Subcutaneous abdominal adipose tissue (tissue), 5 donors: Measurements from ENCODE around the gene ZNF669.
"Not testable (repeated sequence)": the region's sequence is repeated elsewhere in the genome, so short reads cannot be mapped to it uniquely, and the experiment has no call there.

Experiments used
- H3K27ac ChIP-seq: one replicate; pipeline ENCODE4 v1.7.0; 2013; ENCODE audit warnings: low read depth, mild to moderate bottlenecking, inconsistent platforms, low read length, moderate library complexity
- H3K27me3 ChIP-seq, 5 donors: one replicate each; pipeline ENCODE4 v1.7.0; 2013; ENCODE audit warnings: low read length in 5 of 5, inconsistent platforms in 1 of 5; ENCODE audit not compliant: control insufficient read depth in 5 of 5, insufficient read depth in 4 of 5
- H3K36me3 ChIP-seq, 5 donors: one replicate each; pipeline ENCODE4 v1.7.0; 2013; ENCODE audit warnings: low read length in 5 of 5; ENCODE audit not compliant: control insufficient read depth in 5 of 5, insufficient read depth in 5 of 5
- H3K4me1 ChIP-seq, 5 donors: one replicate each; pipeline ENCODE4 v1.7.0; 2013; ENCODE audit warnings: low read length in 5 of 5, mild to moderate bottlenecking in 3 of 5, moderate library complexity in 1 of 5; ENCODE audit not compliant: control insufficient read depth in 5 of 5, insufficient read depth in 5 of 5
- H3K4me3 ChIP-seq, 5 donors: one replicate each; pipeline ENCODE4 v1.7.0; 2013; ENCODE audit warnings: low read length in 5 of 5, low read depth in 1 of 5
- H3K9ac ChIP-seq, 5 donors: one replicate each; pipeline ENCODE4 v1.7.0; 2013; ENCODE audit warnings: low read length in 5 of 5, mild to moderate bottlenecking in 4 of 5, moderate library complexity in 3 of 5
- H3K9me3 ChIP-seq, 5 donors: one replicate each; pipeline ENCODE4 v1.7.0; 2013; ENCODE audit warnings: low read length in 5 of 5; ENCODE audit not compliant: control insufficient read depth in 5 of 5
- donor health status: healthy.
- donor health status: healthy.
- donor health status: healthy.
- donor health status: healthy.
- donor health status: healthy.

Gene ZNF669

DNA sequence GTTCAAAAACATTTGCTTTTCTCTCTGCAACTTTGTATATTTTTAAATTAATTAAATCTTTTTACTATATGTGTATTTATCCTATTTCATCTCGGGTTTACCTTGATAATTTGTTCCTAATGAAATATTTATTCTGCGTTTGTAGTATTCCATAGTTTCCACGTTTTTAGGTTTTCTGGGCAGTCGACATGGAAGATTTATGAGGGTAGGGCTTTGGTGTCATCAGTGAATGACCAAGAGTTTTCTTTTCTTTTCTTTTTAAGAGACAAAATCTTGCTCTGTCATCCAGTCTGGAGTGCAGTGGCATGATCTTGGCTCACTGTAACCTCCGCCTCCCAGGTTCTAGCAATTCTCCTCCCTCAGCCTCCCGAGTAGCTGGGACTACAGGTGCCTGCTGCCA is 17.2 kb upstream of the ZNF669 start:
- no peak overlapping the region for H3K4me3 ChIP-seq
- no peaks in the 10 kb centered on the region for H3K4me1 ChIP-seq
- H3K27ac ChIP-seq, result no peak overlapping the region
- peaks cover 0 to 7% (median 0%) of the 10 kb centered on the region in 5 donors for H3K9me3 ChIP-seq
- H3K27me3 ChIP-seq, result no peaks in the 10 kb centered on the region
- no peaks in the 10 kb centered on the region for H3K36me3 ChIP-seq
- H3K9ac ChIP-seq, result no peak overlapping the region

DNA sequence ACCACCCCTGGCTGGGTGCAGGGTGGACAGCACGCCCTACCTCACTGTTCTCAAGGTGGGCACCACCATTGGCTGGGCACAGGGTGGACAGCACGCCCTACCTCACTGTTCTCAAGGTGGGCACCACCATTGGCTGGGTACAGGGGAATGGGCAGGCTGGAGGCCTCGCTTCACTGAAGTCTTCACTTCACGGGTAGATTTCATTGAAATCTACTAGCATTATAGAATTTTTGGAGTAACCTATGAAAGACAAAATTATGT is 16.2 kb upstream of the ZNF669 start:
- H3K4me1 ChIP-seq, H3K27me3 ChIP-seq, H3K36me3 ChIP-seq, H3K27ac ChIP-seq, H3K9me3 ChIP-seq, H3K4me3 ChIP-seq, H3K9ac ChIP-seq: not testable (repeated sequence)

DNA sequence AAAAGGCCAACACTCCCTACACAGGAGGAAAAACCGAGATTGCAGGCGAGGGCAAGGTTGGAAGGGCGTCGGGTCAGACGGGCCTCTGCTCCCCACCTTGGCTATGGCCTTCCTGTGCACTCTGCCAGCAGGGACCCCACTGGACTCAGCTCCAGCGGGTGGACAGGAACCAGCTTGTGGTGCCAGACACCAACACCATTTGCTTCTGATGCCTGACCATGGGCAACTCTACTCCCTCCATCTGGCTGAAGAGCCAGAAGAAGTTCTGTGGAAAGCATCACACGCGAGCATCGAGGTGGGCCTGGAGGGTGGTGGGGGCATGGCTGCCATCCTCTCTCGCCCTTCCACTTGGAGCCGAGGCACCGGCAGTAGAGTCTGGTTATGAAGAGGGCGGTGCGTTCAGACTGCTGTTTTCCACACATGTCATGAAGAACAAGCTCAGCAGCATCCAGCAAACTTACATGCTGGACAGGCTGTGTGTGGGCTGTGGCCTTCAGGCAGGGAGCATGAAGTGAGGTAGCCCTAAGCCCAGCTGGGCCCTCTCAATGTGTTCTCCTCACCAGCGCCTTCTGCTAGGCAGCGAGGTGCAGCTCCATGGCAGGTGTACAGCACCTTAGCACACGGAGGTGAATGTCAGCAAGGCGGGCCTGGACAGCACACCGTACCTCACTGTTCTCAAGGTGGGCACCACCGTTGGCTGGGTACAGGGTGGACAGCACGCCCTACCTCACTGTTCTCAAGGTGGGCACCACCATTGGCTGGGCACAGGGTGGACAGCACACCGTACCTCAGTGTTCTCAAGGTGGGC is 15.6 kb upstream of the ZNF669 start:
- H3K9me3 ChIP-seq, result peaks cover 0 to 7% (median 0%) of the 10 kb centered on the region in 5 donors
- no peaks in the 10 kb centered on the region for H3K4me1 ChIP-seq
- no peak overlapping the region for H3K4me3 ChIP-seq
- no peak overlapping the region for H3K9ac ChIP-seq
- no peaks in the 10 kb centered on the region for H3K27me3 ChIP-seq
- H3K27ac ChIP-seq, result no peak overlapping the region
- no peaks in the 10 kb centered on the region for H3K36me3 ChIP-seq

DNA sequence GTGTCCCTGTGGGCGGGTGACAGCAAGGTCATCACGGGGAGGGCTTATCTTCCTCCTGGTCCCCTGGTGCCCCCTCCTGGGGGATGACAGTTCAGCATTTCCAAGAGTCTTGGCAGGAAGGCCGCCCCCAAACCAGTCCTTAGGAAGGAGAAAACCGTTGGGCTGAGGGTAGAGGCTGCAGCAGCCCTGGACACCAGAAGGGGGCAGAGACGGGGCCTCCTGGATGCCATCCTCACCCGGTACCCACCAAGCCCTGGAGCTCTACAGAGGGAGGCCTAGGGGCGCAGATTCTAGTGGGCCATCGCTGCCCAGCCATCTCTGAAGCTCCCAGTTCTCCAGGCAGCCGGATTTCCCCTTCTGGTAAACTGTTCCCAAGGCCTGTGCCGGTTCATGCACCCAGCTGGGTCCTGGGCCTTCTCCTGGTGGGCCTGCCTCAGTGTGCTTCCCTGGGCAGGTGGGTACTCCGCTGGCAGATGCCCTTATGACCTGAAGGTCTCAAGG is 14.8 kb upstream of the ZNF669 start:
- Histone ChIP-seq H3K9me3 (peaks cover 0 to 7% (median 0%) of the 10 kb centered on the region in 5 donors), H3K9ac (no peak overlapping the region), H3K27ac (no peak overlapping the region), H3K36me3 (no peaks in the 10 kb centered on the region), H3K27me3 (no peaks in the 10 kb centered on the region), H3K4me3 (no peak overlapping the region), H3K4me1 (no peaks in the 10 kb centered on the region)

DNA sequence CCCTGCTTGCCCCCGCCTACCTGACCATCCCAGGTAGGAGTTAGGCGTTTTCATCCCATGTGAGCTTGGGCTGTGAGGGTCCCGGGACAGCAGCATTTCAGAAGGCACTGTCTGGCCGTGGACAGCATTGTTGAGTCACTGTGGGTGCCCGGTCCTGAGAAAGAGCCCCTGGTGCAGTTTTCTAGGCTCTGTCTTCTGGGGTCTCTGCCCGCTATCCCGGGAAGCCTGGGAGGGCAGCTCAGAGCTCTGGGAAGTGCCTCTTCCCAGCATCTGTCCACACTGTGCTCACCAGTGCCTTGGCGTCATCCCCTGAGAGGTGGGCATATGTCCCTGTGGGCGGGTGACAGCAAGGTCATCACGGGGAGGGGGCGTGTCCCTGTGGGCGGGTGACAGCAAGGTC is 11.4 kb upstream of the ZNF669 start:
- Histone ChIP-seq H3K9ac (no peak overlapping the region), H3K9me3 (no peaks in the 10 kb centered on the region), H3K4me1 (peaks cover 2 to 24% (median 20%) of the 10 kb centered on the region in 5 donors), H3K4me3 (no peak overlapping the region), H3K27me3 (no peaks in the 10 kb centered on the region), H3K36me3 (no peaks in the 10 kb centered on the region), H3K27ac (no peak overlapping the region)

DNA sequence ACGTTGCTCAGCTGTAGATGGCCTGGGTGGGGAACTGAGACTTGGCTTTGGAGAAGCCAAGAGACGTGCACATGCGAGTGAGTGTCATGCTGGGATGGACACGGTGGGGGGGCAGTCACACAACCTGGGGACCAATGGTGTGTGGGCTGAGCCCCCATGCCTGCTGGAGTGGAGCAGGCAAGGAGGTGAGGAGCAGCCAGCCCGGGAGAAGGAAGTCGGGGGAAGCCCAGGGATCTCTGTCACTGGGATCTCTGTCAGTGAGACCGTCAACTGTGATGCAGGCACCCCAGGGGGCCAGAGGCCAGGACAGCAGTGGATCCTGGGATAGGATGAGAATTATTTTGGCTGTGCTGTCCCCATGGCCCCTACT is 11.0 kb upstream of the ZNF669 start:
- H3K4me1 ChIP-seq, result peaks cover 2 to 25% (median 22%) of the 10 kb centered on the region in 5 donors
- H3K36me3 ChIP-seq, result no peaks in the 10 kb centered on the region
- H3K27ac ChIP-seq, result no peak overlapping the region
- H3K9ac ChIP-seq, result no peak overlapping the region
- H3K27me3 ChIP-seq, result no peaks in the 10 kb centered on the region
- no peaks in the 10 kb centered on the region for H3K9me3 ChIP-seq
- no peak overlapping the region for H3K4me3 ChIP-seq

DNA sequence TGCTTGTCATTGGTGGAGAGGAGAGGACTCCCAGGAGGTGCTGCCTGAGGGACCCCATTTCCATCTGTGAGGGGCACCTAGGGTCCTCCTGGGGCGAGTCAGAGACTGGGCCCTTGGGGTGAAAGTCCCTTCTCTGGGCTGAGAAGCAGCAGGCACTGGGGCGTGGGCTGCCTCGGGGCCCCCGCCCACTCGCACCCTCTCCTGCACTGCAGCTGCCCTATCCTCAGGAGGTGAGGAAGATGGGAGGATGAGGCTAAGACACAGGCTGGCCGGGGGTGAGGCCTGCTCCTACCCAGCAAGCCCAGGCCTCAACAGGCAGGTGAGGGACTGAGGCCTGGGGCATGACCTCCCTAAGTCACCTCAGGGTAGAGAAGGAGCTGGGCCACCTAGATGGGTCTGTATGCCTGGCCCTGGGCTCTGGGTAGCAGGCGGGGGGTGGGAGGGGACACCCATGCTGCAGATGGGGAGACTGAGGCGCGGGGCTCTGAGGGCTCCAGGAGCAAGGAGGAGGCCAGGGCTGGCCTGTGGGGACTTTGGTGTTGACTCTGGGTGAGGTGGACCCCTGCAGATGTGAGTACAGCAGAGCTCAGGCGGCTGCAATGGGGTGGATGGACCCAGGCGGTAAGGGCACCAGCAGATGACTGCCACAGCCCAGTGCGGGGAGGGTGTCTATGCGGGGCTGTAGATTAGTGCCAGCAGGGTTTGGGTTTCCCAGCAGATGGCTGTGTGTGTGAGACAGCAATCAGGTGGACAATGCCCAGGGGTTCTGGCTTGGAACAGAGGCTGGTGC is 10.4 kb upstream of the ZNF669 start:
- H3K27ac ChIP-seq, result no peak overlapping the region
- H3K9me3 ChIP-seq, result no peaks in the 10 kb centered on the region
- no peak overlapping the region for H3K9ac ChIP-seq
- no peaks in the 10 kb centered on the region for H3K36me3 ChIP-seq
- H3K4me1 ChIP-seq, result peaks cover 2 to 25% (median 22%) of the 10 kb centered on the region in 5 donors
- no peaks in the 10 kb centered on the region for H3K27me3 ChIP-seq
- no peak overlapping the region for H3K4me3 ChIP-seq

DNA sequence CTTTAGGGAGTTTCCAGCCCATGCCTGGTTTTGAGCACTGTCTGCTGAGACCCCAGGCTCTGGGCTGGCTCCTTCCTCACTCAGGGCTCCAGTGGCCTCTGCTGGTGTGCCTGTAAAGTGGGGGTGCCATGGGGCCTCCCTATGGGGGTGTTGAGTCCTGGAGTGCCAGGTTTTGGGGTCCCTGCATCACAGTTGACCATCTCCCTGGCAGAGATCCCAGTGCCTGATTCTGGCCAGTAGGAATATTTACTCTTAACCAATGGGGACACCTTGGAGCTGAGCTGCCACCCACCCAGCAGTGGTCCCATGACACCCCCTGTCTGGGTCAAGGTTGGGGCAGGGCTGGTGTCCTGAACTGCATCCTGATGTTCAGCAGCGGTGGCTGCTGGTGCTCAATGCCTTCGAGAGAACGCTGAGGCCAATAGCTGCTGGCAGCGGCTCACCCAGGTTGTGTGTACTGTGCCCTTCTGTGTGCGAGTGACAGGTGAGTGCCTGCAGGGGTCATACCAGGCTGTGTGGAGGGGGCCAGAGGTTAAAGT is 9.6 kb upstream of the ZNF669 start:
- Histone ChIP-seq H3K27ac (no peak overlapping the region), H3K36me3 (no peaks in the 10 kb centered on the region), H3K9me3 (no peaks in the 10 kb centered on the region), H3K27me3 (no peaks in the 10 kb centered on the region), H3K9ac (no peak overlapping the region), H3K4me3 (no peak overlapping the region), H3K4me1 (peaks cover 2 to 25% (median 22%) of the 10 kb centered on the region in 5 donors)

DNA sequence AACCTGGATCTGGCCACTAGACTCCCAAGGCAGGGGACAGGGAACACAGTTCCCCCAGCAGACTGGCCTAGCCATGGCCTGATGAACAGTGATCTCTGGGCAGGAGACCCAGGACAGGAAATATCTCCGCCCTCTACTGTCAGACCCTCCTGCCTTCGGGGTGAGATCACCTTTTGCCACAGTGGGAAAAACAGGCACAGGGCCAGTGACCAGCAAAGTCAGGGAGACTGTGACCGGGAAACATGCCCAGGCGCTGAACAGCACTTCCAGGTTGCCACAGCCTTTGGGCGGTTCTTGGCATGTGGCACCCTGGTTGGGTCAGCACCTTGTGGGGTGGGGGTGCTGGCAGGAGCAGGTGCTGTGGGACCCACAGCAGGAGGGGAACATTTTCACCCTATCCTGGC is 8.9 kb upstream of the ZNF669 start:
- H3K9me3 ChIP-seq, result no peaks in the 10 kb centered on the region
- H3K27ac ChIP-seq, result no peak overlapping the region
- no peaks in the 10 kb centered on the region for H3K36me3 ChIP-seq
- H3K9ac ChIP-seq, result no peak overlapping the region
- H3K27me3 ChIP-seq, result no peaks in the 10 kb centered on the region
- peaks cover 2 to 25% (median 22%) of the 10 kb centered on the region in 5 donors for H3K4me1 ChIP-seq
- no peak overlapping the region for H3K4me3 ChIP-seq

DNA sequence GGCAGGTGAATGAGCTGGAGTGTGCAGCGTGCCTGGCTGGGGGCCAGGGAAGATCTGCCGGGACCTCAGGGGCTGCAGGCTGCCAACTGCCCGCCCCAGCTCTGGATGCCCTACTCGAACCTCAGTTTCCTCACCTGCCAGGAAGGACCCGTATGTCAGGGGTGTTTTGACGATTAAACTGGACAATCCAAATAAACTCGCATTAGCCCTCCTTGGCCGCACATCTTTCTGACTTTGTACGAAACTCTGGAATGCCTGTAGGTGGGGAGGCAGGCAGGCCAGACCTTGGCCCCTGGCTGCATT is 8.3 kb upstream of the ZNF669 start:
- Histone ChIP-seq H3K4me1 (peaks cover 2 to 25% (median 22%) of the 10 kb centered on the region in 5 donors), H3K4me3 (peak overlapping the region in 4 of 5 donors; percentile 64 to 71 (median 68)), H3K36me3 (no peaks in the 10 kb centered on the region), H3K9ac (peak overlapping the region in 4 of 5 donors; percentile 26 to 73 (median 70)), H3K27me3 (no peaks in the 10 kb centered on the region), H3K9me3 (no peaks in the 10 kb centered on the region), H3K27ac (no peak overlapping the region)
